ENCODE data around the gene ENTPD2. TPM values are rescaled to one million over a fixed set of nuclear protein-coding genes. Genes with fewer than 3 reads are reported as not detected.
"Not testable (repeated sequence)": the region's sequence is repeated elsewhere in the genome, so short reads cannot be mapped to it uniquely, and the experiment has no call there.

The ENTPD2 gene
- total RNA-seq, 4 donors from 2014 or later = 7.0 to 21.0 (median 18.1) TPM

DNA sequence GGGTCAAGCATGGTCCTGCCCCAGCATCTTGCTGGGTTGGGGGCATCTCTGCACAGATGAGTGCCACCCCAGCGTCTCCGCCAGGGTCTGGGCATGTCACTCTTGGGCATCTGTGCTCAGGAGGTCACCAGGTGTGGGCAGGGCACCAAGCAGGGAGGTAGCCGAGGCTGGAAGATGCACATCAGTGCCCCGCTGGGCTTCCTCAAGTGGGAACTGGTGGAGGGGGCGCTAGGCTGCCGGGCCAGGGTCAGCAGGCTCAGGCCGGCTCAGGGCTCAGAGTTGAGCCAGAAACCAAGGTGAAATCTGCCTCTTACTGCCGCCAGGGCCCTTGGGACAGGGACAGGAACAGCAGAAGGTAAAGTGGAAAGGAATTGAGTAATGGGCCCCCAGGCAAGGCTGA lies 17.9 kb downstream of the ENTPD2 start:
- Histone ChIP-seq H3K4me3 (no peak overlapping the region), H3K36me3 (peaks cover 0 to 40% (median 0%) of the 10 kb centered on the region in 3 donors), H3K27ac (no peak overlapping the region), H3K4me1 (peaks cover 0 to 25% (median 15%) of the 10 kb centered on the region in 4 donors), H3K9me3 (no peaks in the 10 kb centered on the region), H3K27me3 (no peaks in the 10 kb centered on the region)
- WGBS, 2 donors = 62 to 70% methylated on average over 6 to 8 of the region's 8 CpGs
- no peak for DNase-seq (ENCODE audit: low spot score in 2 of 2)
- TF ChIP-seq EP300 (IDR thresholded peaks at IDR 0.05) (no peak), POLR2A (IDR thresholded peaks at IDR 0.05) (no peak)
- TF ChIP-seq, protein P1, sequence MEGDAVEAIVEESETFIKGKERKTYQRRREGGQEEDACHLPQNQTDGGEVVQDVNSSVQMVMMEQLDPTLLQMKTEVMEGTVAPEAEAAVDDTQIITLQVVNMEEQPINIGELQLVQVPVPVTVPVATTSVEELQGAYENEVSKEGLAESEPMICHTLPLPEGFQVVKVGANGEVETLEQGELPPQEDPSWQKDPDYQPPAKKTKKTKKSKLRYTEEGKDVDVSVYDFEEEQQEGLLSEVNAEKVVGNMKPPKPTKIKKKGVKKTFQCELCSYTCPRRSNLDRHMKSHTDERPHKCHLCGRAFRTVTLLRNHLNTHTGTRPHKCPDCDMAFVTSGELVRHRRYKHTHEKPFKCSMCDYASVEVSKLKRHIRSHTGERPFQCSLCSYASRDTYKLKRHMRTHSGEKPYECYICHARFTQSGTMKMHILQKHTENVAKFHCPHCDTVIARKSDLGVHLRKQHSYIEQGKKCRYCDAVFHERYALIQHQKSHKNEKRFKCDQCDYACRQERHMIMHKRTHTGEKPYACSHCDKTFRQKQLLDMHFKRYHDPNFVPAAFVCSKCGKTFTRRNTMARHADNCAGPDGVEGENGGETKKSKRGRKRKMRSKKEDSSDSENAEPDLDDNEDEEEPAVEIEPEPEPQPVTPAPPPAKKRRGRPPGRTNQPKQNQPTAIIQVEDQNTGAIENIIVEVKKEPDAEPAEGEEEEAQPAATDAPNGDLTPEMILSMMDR (IDR thresholded peaks at IDR 0.05) = no peak

DNA sequence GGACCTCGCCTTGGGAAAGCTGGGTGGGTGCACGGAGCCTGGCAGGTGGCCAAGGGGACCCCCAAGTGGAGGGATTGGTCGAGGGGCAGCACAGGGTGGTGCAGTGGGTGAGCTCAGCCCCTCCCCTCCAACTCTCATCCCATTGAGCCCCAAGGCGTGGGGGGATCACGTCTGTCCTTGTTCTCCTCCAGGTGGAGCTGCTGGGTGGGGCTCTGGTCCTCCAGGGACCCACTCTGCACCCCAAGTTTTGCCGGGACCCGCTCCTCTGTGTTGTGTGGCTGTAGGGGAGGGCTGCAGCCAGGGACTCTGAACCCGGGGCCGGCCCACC lies 18.4 kb downstream of the ENTPD2 start:
- TF ChIP-seq, protein P1 (IDR thresholded peaks at IDR 0.05) = peak in 3 of 5 experiments; percentile 3 to 30 (median 7)
- TF ChIP-seq EP300 (IDR thresholded peaks at IDR 0.05) = no peak
- peaks cover 0 to 35% (median 0%) of the 10 kb centered on the region in 3 donors for H3K36me3 ChIP-seq
- WGBS, 2 donors = 24 to 28% methylated on average over 5 to 6 of the region's 9 CpGs
- no peak overlapping the region for H3K4me3 ChIP-seq
- H3K27ac ChIP-seq = no peak overlapping the region
- no peak for DNase-seq (ENCODE audit: low spot score in 2 of 2)
- H3K27me3 ChIP-seq = no peaks in the 10 kb centered on the region
- H3K9me3 ChIP-seq = no peaks in the 10 kb centered on the region
- peaks cover 0 to 29% (median 18%) of the 10 kb centered on the region in 4 donors for H3K4me1 ChIP-seq

DNA sequence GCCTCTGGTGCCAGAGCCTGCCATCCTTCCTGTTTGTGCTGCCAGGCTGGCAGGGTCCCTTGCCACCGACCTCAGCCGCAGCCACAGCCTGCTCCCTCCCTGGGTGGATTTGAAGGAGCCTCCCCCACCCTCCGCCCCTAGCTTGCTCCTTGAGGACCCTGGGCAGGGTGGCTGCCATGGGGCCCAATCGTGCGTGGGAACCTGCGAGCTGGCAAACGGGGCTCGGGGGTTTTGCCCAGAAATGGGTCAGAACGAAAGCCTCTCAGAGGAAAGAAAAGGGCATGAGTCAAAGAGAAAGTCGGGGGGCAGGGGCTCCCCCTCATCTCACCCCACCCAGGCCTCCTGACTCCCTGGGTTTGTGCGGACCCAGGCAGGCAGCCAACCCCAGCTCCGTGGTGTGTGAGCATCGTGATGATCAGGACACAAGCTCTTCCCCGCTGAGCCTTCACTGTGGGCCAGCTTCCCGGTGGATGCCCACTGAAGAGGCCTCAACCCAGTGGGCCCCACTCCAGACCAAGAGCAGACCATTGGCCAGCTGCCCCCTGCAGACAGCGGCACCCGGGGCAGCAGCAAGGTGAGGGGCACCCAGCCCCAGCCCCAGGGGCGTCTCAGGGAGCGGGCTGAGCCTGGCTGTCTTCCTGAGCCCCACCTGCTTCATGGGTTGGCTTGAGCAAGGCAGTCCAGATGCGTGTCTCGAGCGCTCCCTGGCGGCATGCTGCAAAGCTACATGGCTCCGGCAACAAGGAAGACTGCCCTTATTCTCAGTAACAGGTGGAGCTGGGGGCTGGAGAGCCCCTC lies 19.0 kb downstream of the ENTPD2 start:
- Histone ChIP-seq H3K4me1 (peaks cover 0 to 33% (median 19%) of the 10 kb centered on the region in 4 donors), H3K27ac (peak overlapping the region in 1 of 4 donors; percentile 7), H3K9me3 (no peaks in the 10 kb centered on the region), H3K27me3 (no peaks in the 10 kb centered on the region), H3K4me3 (peak overlapping the region in 1 of 4 donors; percentile 39), H3K36me3 (peaks cover 0 to 30% (median 0%) of the 10 kb centered on the region in 3 donors)
- TF ChIP-seq, protein P1 (IDR thresholded peaks at IDR 0.05) = peak; percentile 86 to 96 (median 94)
- TF ChIP-seq EP300 (IDR thresholded peaks at IDR 0.05) (peak in 1 of 2 donors; percentile 38), POLR2A (IDR thresholded peaks at IDR 0.05) (no peak)
- 19 to 22% methylated on average over 11 to 19 of the region's 24 CpGs for whole genome bisulfite sequencing, 2 donors
- DNase-seq (ENCODE audit: low spot score in 2 of 2) = peak in 1 of 2 donors; percentile 67

GRCh38 chr9:137034039-137034708 lies 19.7 kb downstream of the ENTPD2 start:
- TF ChIP-seq POLR2A (IDR thresholded peaks at IDR 0.05) = no peak
- TF ChIP-seq, protein P1 (IDR thresholded peaks at IDR 0.05) = no peak
- no peak for TF ChIP-seq EP300 (IDR thresholded peaks at IDR 0.05)
- Histone ChIP-seq H3K9me3 (no peaks in the 10 kb centered on the region), H3K4me1 (peaks cover 0 to 39% (median 26%) of the 10 kb centered on the region in 4 donors), H3K27ac (peak overlapping the region in 1 of 4 donors; percentile 7), H3K4me3 (peak overlapping the region in 1 of 4 donors; percentile 39), H3K27me3 (no peaks in the 10 kb centered on the region), H3K36me3 (peaks cover 0 to 22% (median 0%) of the 10 kb centered on the region in 3 donors)
- WGBS, 2 donors = 46 to 62% methylated on average over 8 to 11 of the region's 15 CpGs
- DNase-seq (ENCODE audit: low spot score in 2 of 2) = no peak

DNA sequence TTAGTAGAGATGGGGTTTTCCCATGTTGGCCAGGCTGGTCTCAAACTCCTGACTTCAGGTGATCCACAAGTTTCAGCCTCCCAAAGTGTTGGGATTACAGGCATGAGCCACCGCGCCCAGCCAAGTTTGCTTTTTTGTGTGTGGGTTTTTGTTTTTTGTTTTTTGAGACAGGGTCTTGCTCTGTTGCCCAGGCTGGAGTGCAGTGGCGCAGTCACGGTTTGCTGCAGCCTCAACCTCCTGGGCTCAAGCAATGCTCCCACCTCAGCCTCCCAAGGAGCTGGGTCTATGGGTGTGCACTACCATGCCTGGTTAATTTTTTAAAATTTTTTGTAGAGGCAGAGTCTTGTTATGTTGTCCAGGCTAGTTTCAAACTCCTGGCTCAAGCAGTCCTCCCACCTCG lies 20.4 kb downstream of the ENTPD2 start:
- DNase-seq (ENCODE audit: low spot score in 2 of 2); H3K27me3 ChIP-seq; H3K9me3 ChIP-seq; H3K27ac ChIP-seq: not testable (repeated sequence)
- H3K4me1 ChIP-seq = peaks cover 0 to 46% (median 33%) of the 10 kb centered on the region in 4 donors
- peak overlapping the region in 1 of 4 donors; percentile 39 for H3K4me3 ChIP-seq
- peaks cover 0 to 15% (median 0%) of the 10 kb centered on the region in 3 donors for H3K36me3 ChIP-seq
- WGBS, 2 donors = 93 to 95% methylated on average over 5 of the region's 5 CpGs

Measured in tibial nerve (tissue), 4 donors.